SK-N-SH (cell line): Measurements from ENCODE around the gene EIF4E2. TPM values are rescaled to one million over a fixed set of nuclear protein-coding genes. Genes with fewer than 3 reads are reported as not detected.

Experiments used
- CTCF ChIA-PET: fragments of 300-600, 350-600 bp; formaldehyde crosslinking; extraction: SDS; loops from one replicate; lab custom pipeline; 2021; lab: Yijun Ruan, JAX
- POLR2A ChIA-PET: fragments of 350-600 bp; sonication (Branson Sonifier 250); formaldehyde crosslinking; extraction: SDS; loops from one replicate; lab custom pipeline; 2020; ENCODE audit warnings: antibody characterized with exemption, inconsistent platforms; lab: Yijun Ruan, JAX
- DNase-seq: peaks from one replicate; pipeline ENCODE4 v3.0.0; 2012
- H2AFZ ChIP-seq: fragments of 200-600 bp; sonication (generic); 2 replicates; pipeline ENCODE4 v1.8.1; 2016; ENCODE audit warnings: antibody characterized with exemption, mild to moderate bottlenecking, low read depth
- H3F3A ChIP-seq: fragments of 200-600 bp; sonication (generic); replicated peaks from 2 replicates; pipeline ENCODE3; 2016; ENCODE audit warnings: antibody characterized with exemption, mild to moderate bottlenecking; ENCODE audit not compliant: insufficient read depth
- H3K27ac ChIP-seq, 2 experiments: fragments of 200-500 bp in 1 of 2; fragments of 200-600 bp in 1 of 2; sonication (Bioruptor generic) in 1 of 2; sonication (generic), shearing (Covaris generic) in 1 of 2; 2 replicates each; pipeline versions ENCODE4 v1.5.1 to v1.6.1; 2014 to 2016; ENCODE audit warnings: low read depth in 2 of 2, inconsistent platforms in 1 of 2, low read length in 1 of 2, mild to moderate bottlenecking in 1 of 2, mixed read lengths in 1 of 2
- H3K27me3 ChIP-seq: fragments of 200-600 bp; sonication (generic), shearing (Covaris generic); 2 replicates; pipeline ENCODE4 v1.6.1; 2016; ENCODE audit warnings: mixed run types; ENCODE audit not compliant: insufficient read depth
- H3K36me3 ChIP-seq, 2 experiments: fragments of 200-500 bp in 1 of 2; fragments of 200-600 bp in 1 of 2; sonication (Bioruptor generic) in 1 of 2; sonication (generic) in 1 of 2; replicated peaks in 1 of 2; 2 replicates each; pipeline versions ENCODE3 to v1.5.1; 2014 to 2016; ENCODE audit warnings: low read length in 1 of 2, mild to moderate bottlenecking in 1 of 2; ENCODE audit not compliant: insufficient read depth in 2 of 2, control insufficient read depth in 1 of 2
- H3K4me1 ChIP-seq, 2 experiments: fragments of 200-500 bp in 1 of 2; fragments of 200-600 bp in 1 of 2; sonication (Bioruptor generic) in 1 of 2; sonication (generic), shearing (Covaris generic) in 1 of 2; 2 replicates each; pipeline versions ENCODE4 v1.5.1 to v1.6.1; 2014 to 2016; ENCODE audit warnings: low read depth in 1 of 2, low read length in 1 of 2, mixed run types in 1 of 2; ENCODE audit not compliant: insufficient read depth in 2 of 2, control insufficient read depth in 1 of 2
- H3K4me2 ChIP-seq: fragments of 200-600 bp; sonication (generic), shearing (Covaris generic); 2 replicates; pipeline ENCODE4 v1.6.1; 2017; ENCODE audit warnings: mixed run types
- H3K4me3 ChIP-seq, 2 experiments: fragments of 200-500 bp in 1 of 2; fragments of 200-600 bp in 1 of 2; sonication (Bioruptor generic) in 1 of 2; sonication (generic), shearing (Covaris generic) in 1 of 2; 2 replicates each; pipeline versions ENCODE4 v1.5.1 to v1.8.1; 2014 to 2016; ENCODE audit warnings: low read depth in 2 of 2, inconsistent platforms in 1 of 2, low read length in 1 of 2, mild to moderate bottlenecking in 1 of 2, mixed read lengths in 1 of 2, moderate library complexity in 1 of 2
- H3K79me2 ChIP-seq: fragments of 200-600 bp; sonication (generic); 2 replicates; pipeline ENCODE4 v1.8.1; 2017; ENCODE audit warnings: mild to moderate bottlenecking; ENCODE audit not compliant: insufficient read depth
- H3K9ac ChIP-seq: fragments of 200-600 bp; sonication (generic); 2 replicates; pipeline ENCODE4 v1.6.1; 2017; ENCODE audit warnings: mixed run types
- H3K9me2 ChIP-seq: fragments of 200-600 bp; sonication (generic); 2 replicates; pipeline ENCODE4 v1.6.1; 2017; ENCODE audit warnings: mixed run types
- H3K9me3 ChIP-seq: fragments of 200-600 bp; sonication (generic); 2 replicates; pipeline ENCODE4 v1.6.1; 2017; ENCODE audit warnings: mixed run types, mild to moderate bottlenecking, moderate library complexity
- H4K20me1 ChIP-seq: fragments of 200-600 bp; sonication (generic); 2 replicates; pipeline ENCODE4 v1.6.1; 2017; ENCODE audit warnings: mild to moderate bottlenecking, mixed run types; ENCODE audit not compliant: insufficient read depth
- CHD2 ChIP-seq: fragments of 150-350 bp; IDR thresholded peaks from 2 replicates; pipeline ENCODE4 v1.6.1; 2018; ENCODE audit warnings: low read length; ENCODE audit not compliant: partially characterized antibody
- CTCF ChIP-seq: fragments of 200-600 bp; sonication (generic); IDR thresholded peaks from 2 replicates; pipeline ENCODE4 v1.6.1; 2017; ENCODE audit warnings: antibody characterized with exemption, mild to moderate bottlenecking, moderate library complexity
- EZH2phosphoT487 ChIP-seq: fragments of 200-600 bp; sonication (generic); IDR thresholded peaks from 2 replicates; pipeline ENCODE4 v1.6.1; 2017; ENCODE audit warnings: low read depth, mixed run types, mild to moderate bottlenecking, antibody characterized with exemption, moderate library complexity, borderline replicate concordance
- FOXJ3 ChIP-seq: sonication (generic); formaldehyde crosslinking; IDR thresholded peaks from 2 replicates; pipeline ENCODE4 v1.5.1; 2020; ENCODE audit warnings: mild to moderate bottlenecking, missing genetic modification reagents
- GATA2 ChIP-seq: sonication (generic); formaldehyde crosslinking; IDR thresholded peaks from 2 replicates; pipeline ENCODE4 v1.5.0; 2020; ENCODE audit warnings: mild to moderate bottlenecking, missing genetic modification reagents
- NRF1 ChIP-seq: IDR thresholded peaks from 2 replicates; pipeline ENCODE4 v1.6.1; 2012; ENCODE audit warnings: low read depth, mild to moderate bottlenecking, low read length
- SIN3A ChIP-seq: IDR thresholded peaks from 2 replicates; pipeline ENCODE4 v1.6.1; 2012; ENCODE audit warnings: low read depth, mild to moderate bottlenecking, low read length, moderate library complexity, borderline replicate concordance
- TCF12 ChIP-seq: IDR thresholded peaks from 2 replicates; pipeline ENCODE4 v1.4.0; 2012
- WGBS: methylation state at CpG from one replicate; pipeline ENCODE4 v1.1.6; 2017; ENCODE audit warnings: low lambda C conversion rate; 5-methylcytosine and 5-hydroxymethylcytosine counted together
- polyA plus RNA-seq, 3 experiments: library from polyadenylated mRNA; depleted of rRNA; stranded (reverse); fragments of >200 nt; gene quantifications; 2 replicates each; pipeline ENCODE4 v1.2.3, GENCODE V29; 2012
- TF ChIP-seq, protein P1 (sequence below): IDR thresholded peaks from 2 replicates; pipeline ENCODE4 v1.4.0; 2012; ENCODE audit warnings: low read depth, borderline replicate concordance
- TF ChIP-seq, protein P2 (sequence below): IDR thresholded peaks from 2 replicates; pipeline ENCODE4 v1.4.0; 2012; ENCODE audit warnings: low read depth, borderline replicate concordance
- TF ChIP-seq, protein P3 (sequence below): fragments of 150-350 bp; IDR thresholded peaks from 2 replicates; pipeline ENCODE4 v1.6.1; 2017; ENCODE audit warnings: antibody characterized with exemption, low read length, low read depth, borderline replicate concordance
- TF ChIP-seq, protein P4 (sequence below): IDR thresholded peaks from 2 replicates; pipeline ENCODE4 v1.4.0; 2012; ENCODE audit warnings: low read depth

EIF4E2 gene
- polyA plus RNA-seq, 1 of the 3 experiments (the other 2 are of a cell fraction) = 29.1 TPM

DNA sequence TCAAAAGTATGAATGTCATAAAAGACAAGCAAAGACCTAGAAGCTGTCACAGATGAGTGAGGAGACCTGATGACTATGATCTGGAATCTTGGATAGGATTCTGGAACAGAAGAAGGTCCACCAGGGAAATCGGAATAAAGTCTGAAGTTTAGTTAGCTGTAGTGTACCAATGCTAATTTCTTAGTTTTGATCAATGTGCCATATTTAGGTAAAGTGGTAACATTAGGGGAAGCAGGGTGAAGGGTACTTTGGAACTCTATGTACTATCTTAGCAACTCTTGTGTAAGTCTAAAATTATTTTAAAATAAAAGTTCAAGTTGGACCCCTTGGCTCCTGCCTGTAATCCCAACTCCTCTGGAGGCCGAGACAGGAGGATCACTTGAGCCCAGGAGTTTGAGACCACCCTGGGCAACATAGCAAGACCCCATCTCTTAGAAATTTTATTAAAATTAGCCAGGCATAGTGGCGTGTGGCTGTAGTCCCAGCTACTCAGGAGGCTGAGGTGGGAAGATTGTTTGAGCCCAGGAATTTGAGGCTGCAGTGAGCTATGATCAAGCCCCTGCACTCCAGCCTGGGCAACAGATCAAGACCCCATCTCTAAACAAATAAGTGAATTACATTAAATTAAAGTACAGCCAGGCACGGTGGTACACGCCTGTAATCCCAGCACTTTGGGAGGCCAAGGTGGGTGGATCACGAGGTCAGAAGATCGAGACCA, 47.0 kb downstream of the EIF4E2 start:
- H4K20me1 ChIP-seq = no peaks in the 10 kb centered on the region
- 86% methylated on average over 7 of the region's 7 CpGs for WGBS
- H3F3A ChIP-seq = no peaks in the 10 kb centered on the region
- H3K4me3 ChIP-seq = no peak overlapping the region
- ChIA-PET POLR2A (no interaction called here), CTCF (no interaction called here)
- no peak overlapping the region for H3K27ac ChIP-seq
- no peaks in the 10 kb centered on the region for H3K9me2 ChIP-seq
- no peaks in the 10 kb centered on the region for H3K27me3 ChIP-seq
- TF ChIP-seq TCF12 (no peak), FOXJ3 (no peak), CTCF (no peak), EZH2phosphoT487 (no peak), SIN3A (no peak), GATA2 (CRISPR knock-in tag) (no peak), CHD2 (no peak), NRF1 (no peak)
- TF ChIP-seq, protein P1, sequence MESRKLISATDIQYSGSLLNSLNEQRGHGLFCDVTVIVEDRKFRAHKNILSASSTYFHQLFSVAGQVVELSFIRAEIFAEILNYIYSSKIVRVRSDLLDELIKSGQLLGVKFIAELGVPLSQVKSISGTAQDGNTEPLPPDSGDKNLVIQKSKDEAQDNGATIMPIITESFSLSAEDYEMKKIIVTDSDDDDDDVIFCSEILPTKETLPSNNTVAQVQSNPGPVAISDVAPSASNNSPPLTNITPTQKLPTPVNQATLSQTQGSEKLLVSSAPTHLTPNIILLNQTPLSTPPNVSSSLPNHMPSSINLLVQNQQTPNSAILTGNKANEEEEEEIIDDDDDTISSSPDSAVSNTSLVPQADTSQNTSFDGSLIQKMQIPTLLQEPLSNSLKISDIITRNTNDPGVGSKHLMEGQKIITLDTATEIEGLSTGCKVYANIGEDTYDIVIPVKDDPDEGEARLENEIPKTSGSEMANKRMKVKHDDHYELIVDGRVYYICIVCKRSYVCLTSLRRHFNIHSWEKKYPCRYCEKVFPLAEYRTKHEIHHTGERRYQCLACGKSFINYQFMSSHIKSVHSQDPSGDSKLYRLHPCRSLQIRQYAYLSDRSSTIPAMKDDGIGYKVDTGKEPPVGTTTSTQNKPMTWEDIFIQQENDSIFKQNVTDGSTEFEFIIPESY = no peak
- TF ChIP-seq, protein P2, sequence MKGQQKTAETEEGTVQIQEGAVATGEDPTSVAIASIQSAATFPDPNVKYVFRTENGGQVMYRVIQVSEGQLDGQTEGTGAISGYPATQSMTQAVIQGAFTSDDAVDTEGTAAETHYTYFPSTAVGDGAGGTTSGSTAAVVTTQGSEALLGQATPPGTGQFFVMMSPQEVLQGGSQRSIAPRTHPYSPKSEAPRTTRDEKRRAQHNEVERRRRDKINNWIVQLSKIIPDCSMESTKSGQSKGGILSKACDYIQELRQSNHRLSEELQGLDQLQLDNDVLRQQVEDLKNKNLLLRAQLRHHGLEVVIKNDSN = no peak
- TF ChIP-seq, protein P3, sequence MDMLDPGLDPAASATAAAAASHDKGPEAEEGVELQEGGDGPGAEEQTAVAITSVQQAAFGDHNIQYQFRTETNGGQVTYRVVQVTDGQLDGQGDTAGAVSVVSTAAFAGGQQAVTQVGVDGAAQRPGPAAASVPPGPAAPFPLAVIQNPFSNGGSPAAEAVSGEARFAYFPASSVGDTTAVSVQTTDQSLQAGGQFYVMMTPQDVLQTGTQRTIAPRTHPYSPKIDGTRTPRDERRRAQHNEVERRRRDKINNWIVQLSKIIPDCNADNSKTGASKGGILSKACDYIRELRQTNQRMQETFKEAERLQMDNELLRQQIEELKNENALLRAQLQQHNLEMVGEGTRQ = no peak
- TF ChIP-seq, protein P4, sequence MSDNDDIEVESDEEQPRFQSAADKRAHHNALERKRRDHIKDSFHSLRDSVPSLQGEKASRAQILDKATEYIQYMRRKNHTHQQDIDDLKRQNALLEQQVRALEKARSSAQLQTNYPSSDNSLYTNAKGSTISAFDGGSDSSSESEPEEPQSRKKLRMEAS = no peak
- no peak overlapping the region for H2AFZ ChIP-seq
- no peak overlapping the region for H3K4me2 ChIP-seq
- H3K9ac ChIP-seq = no peak overlapping the region
- no peaks in the 10 kb centered on the region for H3K79me2 ChIP-seq
- no peak for DNase-seq
- H3K9me3 ChIP-seq = no peaks in the 10 kb centered on the region
- H3K4me1 ChIP-seq = peaks cover 3 to 6% of the 10 kb centered on the region in 2 experiments; a peak in 2 of 4 replicates
- no peaks in the 10 kb centered on the region for H3K36me3 ChIP-seq
